K562 (cell line): ENCODE data around the gene NTRK2. TPM values are rescaled to one million over a fixed set of nuclear protein-coding genes. Genes with fewer than 3 reads are reported as not detected.

ENCODE experiments used
- ATAC-seq: fragments of 200-7000 bp; cut with Tn5 transposase; 3 replicates; pipeline ENCODE4 v1.9.1; 2020; ENCODE audit warnings: moderate library complexity
- BruUV-seq: library from RNA; stranded (reverse); fragments of 400-500 nt; replicated peaks from 2 replicates; lab custom pipeline; 2021; lab: Mats Ljungman, UMichigan
- CTCF ChIA-PET: fragments of 300-600 bp; formaldehyde crosslinking; extraction: SDS; loops from one replicate; lab custom pipeline; 2021; ENCODE audit warnings: low intra/inter-chr PET ratio; lab: Yijun Ruan, JAX
- POLR2A ChIA-PET: fragments of 300-600, 350-650 bp; sonication (Branson Sonifier 250); formaldehyde crosslinking; extraction: SDS; loops from one replicate; lab custom pipeline; 2021; ENCODE audit warnings: antibody characterized with exemption, inconsistent platforms; lab: Yijun Ruan, JAX
- DNase-seq, 4 experiments: peaks; one replicate each; pipeline versions ENCODE4 v3.0.0 to v3.0.0-alpha.2; 2011 to 2018; ENCODE audit warnings: low spot score in 3 of 4, mixed read lengths in 3 of 4; ENCODE audit errors: extremely low read depth in 1 of 4
- FAIRE-seq: peaks from 2 replicates; lab custom pipeline; 2011; peaks lifted over from hg19 to GRCh38; lab: Jason Lieb, UNC
- H2AFZ ChIP-seq: 2 replicates; pipeline ENCODE4 v1.6.0; 2011; ENCODE audit warnings: low read depth, low read length, control low read depth, inconsistent platforms
- H3K27ac ChIP-seq: fragments of 200-600 bp; 3 replicates; pipeline ENCODE4 v1.8.0; 2011; ENCODE audit warnings: low read depth, mild to moderate bottlenecking, control low read depth, inconsistent platforms, low read length, moderate library complexity, mixed read lengths; ENCODE audit errors: extremely low read depth
- H3K27me3 ChIP-seq, 2 experiments: fragments of 300-600 bp in 1 of 2; 2 replicates in 1 of 2; 3 replicates in 1 of 2; pipeline versions ENCODE4 v1.6.0 to v1.8.0; 2011; ENCODE audit warnings: inconsistent platforms in 2 of 2, low read length in 2 of 2, mild to moderate bottlenecking in 1 of 2, mixed read lengths in 1 of 2, moderate library complexity in 1 of 2; ENCODE audit not compliant: control insufficient read depth in 2 of 2, insufficient read depth in 2 of 2
- H3K36me3 ChIP-seq: fragments of 300-600 bp; 3 replicates; pipeline ENCODE4 v1.8.0; 2011; ENCODE audit warnings: mild to moderate bottlenecking, low read length, inconsistent platforms; ENCODE audit not compliant: control insufficient read depth, insufficient read depth
- H3K4me1 ChIP-seq, 2 experiments: fragments of 200-600 bp in 1 of 2; replicated peaks in 1 of 2; 2 replicates in 1 of 2; 3 replicates in 1 of 2; pipeline versions ENCODE4 v1.5.1 to v1.8.0; 2011; ENCODE audit warnings: inconsistent platforms in 2 of 2, low read length in 2 of 2, mild to moderate bottlenecking in 1 of 2, mixed read lengths in 1 of 2, moderate library complexity in 1 of 2; ENCODE audit not compliant: control insufficient read depth in 2 of 2, insufficient read depth in 2 of 2
- H3K4me2 ChIP-seq: 2 replicates; pipeline ENCODE4 v1.6.1; 2011; ENCODE audit warnings: low read length, control low read depth, inconsistent platforms, mixed read lengths; ENCODE audit not compliant: insufficient read depth
- H3K4me3 ChIP-seq: fragments of 200-600 bp; sonication (generic), shearing (Covaris generic); 2 replicates; pipeline ENCODE4 v1.5.1; 2016; ENCODE audit warnings: control low read depth, inconsistent platforms
- H3K79me2 ChIP-seq: fragments of 200-600 bp; 3 replicates; pipeline ENCODE4 v1.8.0; 2011; ENCODE audit warnings: low read length, inconsistent platforms; ENCODE audit not compliant: control insufficient read depth, insufficient read depth
- H3K9ac ChIP-seq, 2 experiments: 2 replicates each; pipeline versions ENCODE4 v1.6.0 to v1.6.1; 2011; ENCODE audit warnings: low read depth in 2 of 2, low read length in 2 of 2, control low read depth in 1 of 2, inconsistent platforms in 1 of 2, mild to moderate bottlenecking in 1 of 2, mixed read lengths in 1 of 2; ENCODE audit not compliant: insufficient read depth in 1 of 2
- H3K9me1 ChIP-seq: one replicate; pipeline ENCODE4 v1.6.0; 2011; ENCODE audit warnings: inconsistent platforms, mild to moderate bottlenecking, low read length, moderate library complexity; ENCODE audit not compliant: control insufficient read depth, insufficient read depth
- H3K9me3 ChIP-seq: replicated peaks from 2 replicates; pipeline ENCODE4 v1.5.1; 2011; ENCODE audit warnings: low read depth, low read length, inconsistent platforms; ENCODE audit not compliant: control insufficient read depth, insufficient read depth
- H4K20me1 ChIP-seq: replicated peaks from 2 replicates; pipeline ENCODE4 v1.6.1; 2011; ENCODE audit warnings: low read length, inconsistent platforms, mixed read lengths; ENCODE audit not compliant: control insufficient read depth, insufficient read depth
- HDAC8 ChIP-seq: fragments of 450-650 bp; IDR thresholded peaks from 2 replicates; pipeline ENCODE4 v1.6.1; 2016; ENCODE audit warnings: mild to moderate bottlenecking, missing genetic modification characterization, moderate library complexity, missing compliant biosample characterization
- RBM34 ChIP-seq: fragments of 200-400 bp; formaldehyde crosslinking; IDR thresholded peaks from 2 replicates; pipeline ENCODE4 v1.6.1; 2018; ENCODE audit warnings: low read length, borderline replicate concordance; ENCODE audit not compliant: insufficient read depth
- STAT5A ChIP-seq: IDR thresholded peaks from 2 replicates; pipeline ENCODE4 v1.6.1; 2012; ENCODE audit warnings: low read length, inconsistent platforms, borderline replicate concordance
- ZBED1 ChIP-seq: IDR thresholded peaks from 2 replicates; pipeline ENCODE4 v1.6.1; 2014
- ZNF592 ChIP-seq: fragments of 450-650 bp; IDR thresholded peaks from 2 replicates; pipeline ENCODE4 v1.6.1; 2017; ENCODE audit warnings: antibody characterized with exemption, mild to moderate bottlenecking
- WGBS: fragments of 100-300 bp; shearing (Covaris generic); methylation state at CpG from one replicate; pipeline ENCODE4 v1.1.6; 2016; ENCODE audit warnings: low coverage, mixed read lengths; ENCODE audit not compliant: insufficient coverage; ENCODE audit errors: missing lambda C conversion rate; 5-methylcytosine and 5-hydroxymethylcytosine counted together
- in situ Hi-C: fragments of 300-500 bp; cut with MboI; formaldehyde crosslinking; loops from 4 replicates; pipeline ENCODE4 v1.15.0; 2018; ENCODE audit warnings: inconsistent platforms, mixed read lengths
- intact Hi-C: fragments of 100-400 bp; cut with micrococcal nuclease; formaldehyde crosslinking; loops from 2 replicates; pipeline ENCODE4 v1.14.2; 2022
- polyA plus RNA-seq, 8 experiments: library from polyadenylated mRNA; depleted of rRNA in 4 of 8; stranded (reverse) in 5 of 8; unstranded in 3 of 8; fragments of >200 nt; fragmentation: Nextera tagmentation in 2 of 8; fragmentation: Illumina TruSeq in 1 of 8; extraction: Ambion mirVana in 2 of 8; extraction: Trizol in 1 of 8; gene quantifications; 2 replicates each; pipeline versions ENCODE4 v1.2.1 to v1.2.3, GENCODE V29; 2011 to 2014; ENCODE audit warnings: inconsistent platforms in 1 of 8, missing spikeins in 1 of 8
- total RNA-seq, 7 experiments: library from RNA; depleted of rRNA in 6 of 7; stranded (reverse); fragments of >200 nt in 6 of 7; fragmentation: Illumina TruSeq in 2 of 7; extraction: Trizol in 2 of 7; gene quantifications; 2 replicates each; pipeline versions ENCODE4 v1.2.1 to v1.2.3, GENCODE V29; 2011 to 2021; ENCODE audit warnings: low replicate concordance in 1 of 7

The NTRK2 gene
- total and polyA plus RNA-seq, 9 of the 15 experiments (the other 6 are each of a cell fraction or from before 2014, with no cell fraction given), result not detected

- H3K9me1 ChIP-seq, result no peaks in the 10 kb centered on the region
- no peaks in the 10 kb centered on the region for H3K9me3 ChIP-seq
- H3K4me2 ChIP-seq, result no peak overlapping the region
- ChIA-PET CTCF (no interaction called here), POLR2A (no interaction called here)
- DNase-seq (no peak), FAIRE-seq (no peak), ATAC-seq (no peak)
- no peak overlapping the region for H3K9ac ChIP-seq
- in situ Hi-C loops (no loop called here), intact Hi-C loops (no loop called here)
- no peaks in the 10 kb centered on the region for H3K79me2 ChIP-seq
- WGBS, result 0% methylated on average over 9 of the region's 10 CpGs
- no peak for TF ChIP-seq HDAC8 (tag)
- TF ChIP-seq RBM34, result no peak
- no peak for TF ChIP-seq STAT5A
- no peak for TF ChIP-seq ZNF592
- no peak for TF ChIP-seq ZBED1
- no peak overlapping the region for H3K27ac ChIP-seq
- H3K4me3 ChIP-seq, result no peak overlapping the region
- no peaks in the 10 kb centered on the region for H3K27me3 ChIP-seq
- H4K20me1 ChIP-seq, result no peaks in the 10 kb centered on the region
- no peaks in the 10 kb centered on the region for H3K4me1 ChIP-seq
- H2AFZ ChIP-seq, result no peak overlapping the region
- no TSS peak for BruUV-seq
- H3K36me3 ChIP-seq, result no peaks in the 10 kb centered on the region
Measured at GRCh38 chr9:84736081-84736480, 66.6 kb downstream of the NTRK2 start.
